Activated CD4-positive, alpha-beta T cell treated with anti-CD3 and anti-CD28 coated beads, Interleukin-2, Interleukin-6, amounts not matched to agents 100 ng/mL and 50 ng/mL, durations not matched to agents 16 hours and 8 hours (primary cell): ENCODE measurements around the gene IKBKE.

Experiments used
- DNase-seq: peaks from one replicate; pipeline ENCODE4 v3.0.0-alpha.2; 2020

Gene IKBKE

GRCh38 chr1:206469933-206470691 lies at the start of gene IKBKE:
TSS of gene IKBKE (plus strand) at chr1:206470476. CDS start at chr1:206473228, 2,752 bp downstream.
- DNase-seq = peak; percentile 77

GRCh38 chr1:206421616-206422340 lies 48.5 kb upstream of the IKBKE start:
- no peak for DNase-seq

- DNase-seq = no peak
Observed at GRCh38 chr1:206422525-206422924, 47.8 kb upstream of the IKBKE start.

GRCh38 chr1:206427291-206427690 lies 43.0 kb upstream of the IKBKE start:
- DNase-seq = no peak

GRCh38 chr1:206429421-206429820 lies 40.9 kb upstream of the IKBKE start:
- DNase-seq = no peak

- peak; percentile 64 for DNase-seq
Observed at GRCh38 chr1:206430031-206430983, 40.0 kb upstream of the IKBKE start.

- peak; percentile 55 for DNase-seq
Observed at GRCh38 chr1:206435445-206435844, 34.8 kb upstream of the IKBKE start.

GRCh38 chr1:206438554-206438953 lies 31.7 kb upstream of the IKBKE start:
- no peak for DNase-seq

- no peak for DNase-seq
Observed at GRCh38 chr1:206439205-206439604, 31.1 kb upstream of the IKBKE start.

- no peak for DNase-seq
Observed at GRCh38 chr1:206441336-206441967, 28.8 kb upstream of the IKBKE start.

- peak; percentile 27 for DNase-seq
Observed at GRCh38 chr1:206442101-206442500, 28.2 kb upstream of the IKBKE start.

- no peak for DNase-seq
Observed at GRCh38 chr1:206445116-206445515, 25.2 kb upstream of the IKBKE start.

GRCh38 chr1:206445911-206446356 lies 24.3 kb upstream of the IKBKE start:
- no peak for DNase-seq

- DNase-seq = no peak
Observed at GRCh38 chr1:206446688-206447421, 23.4 kb upstream of the IKBKE start.

- DNase-seq = no peak
Observed at GRCh38 chr1:206447422-206447765, 22.9 kb upstream of the IKBKE start.

- no peak for DNase-seq
Observed at GRCh38 chr1:206447792-206448191, 22.5 kb upstream of the IKBKE start.

- no peak for DNase-seq
Observed at GRCh38 chr1:206448471-206448870, 21.8 kb upstream of the IKBKE start.

- no peak for DNase-seq
Observed at GRCh38 chr1:206449565-206449964, 20.7 kb upstream of the IKBKE start.

GRCh38 chr1:206450281-206450680 lies 20.0 kb upstream of the IKBKE start:
- no peak for DNase-seq

- DNase-seq = no peak
Observed at GRCh38 chr1:206451134-206451686, 19.1 kb upstream of the IKBKE start.

GRCh38 chr1:206453111-206453510 lies 17.2 kb upstream of the IKBKE start:
- no peak for DNase-seq

GRCh38 chr1:206455289-206455665 lies 15.0 kb upstream of the IKBKE start:
- DNase-seq = no peak
